HepG2 (cell line): ENCODE measurements around the gene TAF6L. TPM values are rescaled to one million over a fixed set of nuclear protein-coding genes. Genes with fewer than 3 reads are reported as not detected.

Experiments used
- ARNT ChIP-seq: fragments of 450-650 bp; IDR thresholded peaks from 2 replicates; pipeline ENCODE4 v1.6.1; 2017
- BRF2 ChIP-seq: sonication (generic); formaldehyde crosslinking; IDR thresholded peaks from 2 replicates; pipeline ENCODE4 v1.8.1; 2022; ENCODE audit warnings: mild to moderate bottlenecking, missing genetic modification reagents
- FIP1L1 ChIP-seq: fragments of 200-400 bp; formaldehyde crosslinking; IDR thresholded peaks from 2 replicates; pipeline ENCODE4 v1.6.1; 2018; ENCODE audit warnings: low read depth, mild to moderate bottlenecking, low read length, moderate library complexity, borderline replicate concordance; ENCODE audit not compliant: insufficient read depth
- GTF3A ChIP-seq: sonication (generic); formaldehyde crosslinking; conservative IDR thresholded peaks from 2 replicates; pipeline ENCODE4 v1.4.0; 2020; ENCODE audit warnings: mild to moderate bottlenecking, missing genetic modification reagents
- MAFK ChIP-seq, 2 experiments: IDR thresholded peaks in 1 of 2; conservative IDR thresholded peaks in 1 of 2; 2 replicates each; pipeline ENCODE4 v1.6.1; 2011; ENCODE audit warnings: improper control_type of control experiment in 2 of 2, low read length in 2 of 2
- MLLT10 ChIP-seq: sonication (generic); formaldehyde crosslinking; IDR thresholded peaks from 2 replicates; pipeline ENCODE4 v1.4.0; 2020; ENCODE audit warnings: missing genetic modification reagents
- MLXIP ChIP-seq: sonication (generic); formaldehyde crosslinking; IDR thresholded peaks from 2 replicates; pipeline ENCODE4 v1.9.0; 2021; ENCODE audit warnings: missing genetic modification reagents, borderline replicate concordance
- RAD21 ChIP-seq: fragments of 450-650 bp; formaldehyde crosslinking; IDR thresholded peaks from 2 replicates; pipeline ENCODE4 v1.5.0; 2020; ENCODE audit warnings: mild to moderate bottlenecking
- RELA ChIP-seq: sonication (generic); formaldehyde crosslinking; IDR thresholded peaks from 2 replicates; pipeline ENCODE4 v1.4.0; 2020; ENCODE audit warnings: missing genetic modification reagents
- SOX6 ChIP-seq, 2 experiments: fragments of 450-650 bp in 1 of 2; sonication (generic) in 1 of 2; formaldehyde crosslinking in 1 of 2; IDR thresholded peaks; 2 replicates each; pipeline versions ENCODE4 v1.4.0 to v1.6.1; 2017 to 2020; ENCODE audit warnings: antibody characterized with exemption in 1 of 2, mild to moderate bottlenecking in 1 of 2, missing genetic modification reagents in 1 of 2
- SRSF1 ChIP-seq: fragments of 200-400 bp; formaldehyde crosslinking; optimal IDR thresholded peaks from 2 replicates; pipeline ENCODE3; 2017; ENCODE audit warnings: mild to moderate bottlenecking, low read depth, low read length, moderate library complexity
- SRSF9 ChIP-seq: fragments of 200-400 bp; formaldehyde crosslinking; IDR thresholded peaks from 2 replicates; pipeline ENCODE4 v1.6.1; 2018; ENCODE audit warnings: borderline replicate concordance, mild to moderate bottlenecking, low read depth, low read length; ENCODE audit not compliant: insufficient read depth, poor library complexity, severe bottlenecking
- ZBTB44 ChIP-seq: sonication (generic); formaldehyde crosslinking; IDR thresholded peaks from 2 replicates; pipeline ENCODE4 v1.4.0; 2020; ENCODE audit warnings: missing genetic modification reagents
- ZFP36L1 ChIP-seq: sonication (generic); formaldehyde crosslinking; IDR thresholded peaks from 2 replicates; pipeline ENCODE4 v1.8.0; 2022; ENCODE audit warnings: mild to moderate bottlenecking, missing genetic modification reagents, moderate library complexity
- ZNF20 ChIP-seq: sonication (generic); formaldehyde crosslinking; IDR thresholded peaks from 2 replicates; pipeline ENCODE4 v1.4.0; 2020; ENCODE audit warnings: mild to moderate bottlenecking, moderate library complexity, missing genetic modification reagents
- ZNF558 ChIP-seq: sonication (generic); formaldehyde crosslinking; IDR thresholded peaks from 2 replicates; pipeline ENCODE4 v1.9.0; 2022; ENCODE audit warnings: mild to moderate bottlenecking, missing genetic modification reagents, borderline replicate concordance
- ZNF572 ChIP-seq: sonication (generic); formaldehyde crosslinking; IDR thresholded peaks from 2 replicates; pipeline ENCODE4 v1.5.1; 2020; ENCODE audit warnings: mild to moderate bottlenecking, missing genetic modification reagents
- ZNF576 ChIP-seq: sonication (generic); formaldehyde crosslinking; IDR thresholded peaks from 2 replicates; pipeline ENCODE4 v1.4.0; 2020; ENCODE audit warnings: mild to moderate bottlenecking, missing genetic modification reagents
- ZNF607 ChIP-seq: sonication (generic); formaldehyde crosslinking; IDR thresholded peaks from 2 replicates; pipeline ENCODE4 v1.5.1; 2020; ENCODE audit warnings: missing genetic modification reagents, mild to moderate bottlenecking, borderline replicate concordance
- ZNF850 ChIP-seq: sonication (generic); formaldehyde crosslinking; conservative IDR thresholded peaks from 2 replicates; pipeline ENCODE4 v1.9.0; 2021; ENCODE audit warnings: mild to moderate bottlenecking, missing genetic modification reagents
- ZSCAN5A ChIP-seq: sonication (generic); formaldehyde crosslinking; IDR thresholded peaks from 2 replicates; pipeline ENCODE4 v1.8.0; 2022; ENCODE audit warnings: mild to moderate bottlenecking, missing genetic modification reagents, borderline replicate concordance
- polyA plus RNA-seq, 8 experiments: library from polyadenylated mRNA; depleted of rRNA in 3 of 8; stranded (reverse) in 7 of 8; unstranded in 1 of 8; fragments of >200 nt; fragmentation: Illumina TruSeq in 4 of 8; extraction: Trizol in 4 of 8; gene quantifications; 2 replicates each; pipeline versions ENCODE4 v1.2.1 to v1.2.3, GENCODE V29; 2011 to 2016; ENCODE audit warnings: low read depth in 4 of 8, missing spikeins in 1 of 8, mixed read lengths in 1 of 8; ENCODE audit not compliant: insufficient read depth in 1 of 8
- total RNA-seq, 5 experiments: library from RNA; depleted of rRNA; stranded (reverse); fragments of >200 nt; fragmentation: Illumina TruSeq; extraction: Trizol; gene quantifications; 2 replicates each; pipeline ENCODE4 v1.2.3, GENCODE V29; 2016; ENCODE audit warnings: low read depth in 1 of 5

The TAF6L gene
- total and polyA plus RNA-seq, 2 of the 13 experiments (the other 11 are each of a cell fraction or from before 2014, with no cell fraction given): 12.6 to 19.4 TPM

GRCh38 chr11:62771144-62772021 lies at the start of gene TAF6L (continued):
- no peak for TF ChIP-seq ZBTB44 (CRISPR knock-in tag)
- no peak for TF ChIP-seq ZNF20
- TF ChIP-seq SRSF9: no peak
- TF ChIP-seq ARNT: no peak
- no peak for TF ChIP-seq ZFP36L1 (CRISPR knock-in tag)
- TF ChIP-seq ZNF850 (CRISPR knock-in tag): no peak
- TF ChIP-seq MLXIP (CRISPR knock-in tag): no peak
- TF ChIP-seq ZNF558 (CRISPR knock-in tag): 0 out of 2 replicates have a peak, but pooled peaks have one; percentile 31
- 0 out of 2 replicates have a peak, but pooled peaks have one; percentile 60 for TF ChIP-seq ZSCAN5A (CRISPR knock-in tag)
- TF ChIP-seq ZNF607 (CRISPR knock-in tag): no peak
- no peak for TF ChIP-seq SOX6 (IDR thresholded peaks at IDR 0.05)
- no peak; the same call in 1 of the 2 replicates for TF ChIP-seq SOX6 (CRISPR knock-in tag; IDR thresholded peaks at IDR 0.05)
- peak; percentile 90 for TF ChIP-seq SRSF1
- no peak for TF ChIP-seq ZNF576 (CRISPR knock-in tag)
- TF ChIP-seq RAD21 (CRISPR knock-in tag): no peak; the same call in 1 of the 2 replicates
- no peak for TF ChIP-seq MAFK (conservative IDR thresholded peaks at IDR 0.05 in 1 of 2, IDR thresholded peaks at IDR 0.05 in 1 of 2; ENCODE audit: low read length in 2 of 2)
- TF ChIP-seq RELA (CRISPR knock-in tag): no peak
- TF ChIP-seq FIP1L1: no peak
- no peak for TF ChIP-seq ZNF572 (CRISPR knock-in tag)
- no peak for TF ChIP-seq GTF3A (CRISPR knock-in tag)
- TF ChIP-seq MLLT10 (CRISPR knock-in tag): no peak
- TF ChIP-seq BRF2 (CRISPR knock-in tag): no peak
